Right lobe of liver (tissue), 6 donors: Measurements from ENCODE around the gene XPR1. TPM values are rescaled to one million over a fixed set of nuclear protein-coding genes. Genes with fewer than 3 reads are reported as not detected.

Experiments
- ATAC-seq, 4 donors: fragments of 200-7000 bp; cut with Tn5 transposase; one replicate each; pipeline ENCODE4 v1.9.1; 2020; ENCODE audit warnings: mild to moderate bottlenecking in 4 of 4, moderate library complexity in 4 of 4
- DNase-seq, 3 donors: peaks; one replicate each; pipeline ENCODE4 v3.0.0-alpha.2; 2020
- H3K27ac ChIP-seq, 3 donors: fragments of 200-600 bp; one replicate each; pipeline ENCODE4 v1.8.0; 2022
- H3K27me3 ChIP-seq, 2 donors: fragments of 200-600 bp; one replicate each; pipeline ENCODE4 v1.8.0; 2022
- H3K36me3 ChIP-seq, 4 donors: fragments of 200-600 bp; sonication (generic) in 1 of 4; one replicate each; pipeline versions ENCODE4 v1.5.1 to v1.8.0; 2017 to 2022; ENCODE audit warnings: control low read depth in 1 of 4
- H3K4me1 ChIP-seq, 4 donors: fragments of 200-600 bp; sonication (generic) in 1 of 4; one replicate each; pipeline versions ENCODE4 v1.5.1 to v1.8.0; 2017 to 2022; ENCODE audit warnings: control low read depth in 1 of 4
- H3K4me3 ChIP-seq, 3 donors: fragments of 200-600 bp; one replicate each; pipeline ENCODE4 v1.8.0; 2022
- H3K9me3 ChIP-seq, 4 donors: fragments of 200-600 bp; sonication (generic) in 1 of 4; one replicate each; pipeline versions ENCODE4 v1.5.1 to v1.8.0; 2017 to 2022; ENCODE audit warnings: control low read depth in 1 of 4
- POLR2A ChIP-seq: fragments of 450-650 bp; IDR thresholded peaks from one replicate; pipeline ENCODE4 v1.6.1; 2017; ENCODE audit warnings: antibody characterized with exemption, mild to moderate bottlenecking
- WGBS: methylation state at CpG from one replicate; pipeline ENCODE4 v1.1.6; 2018; ENCODE audit warnings: low coverage, low lambda C conversion rate; ENCODE audit not compliant: insufficient coverage; ENCODE audit errors: missing lambda C conversion rate; 5-methylcytosine and 5-hydroxymethylcytosine counted together
- intact Hi-C, 2 donors: fragments of 100-400 bp; cut with DNase I; formaldehyde crosslinking; loops; one replicate each; pipeline versions ENCODE4 v1.11.2 to v1.14.1; 2022
- total RNA-seq, 6 experiments: library from RNA; depleted of rRNA in 2 of 6; stranded (reverse); fragments of >200 nt in 2 of 6; fragmentation: NEBNext Ultra II Directional in 3 of 6; extraction: Animal tissue kit (Norgen Biotek cat#: 25700) in 3 of 6; gene quantifications; one replicate each; pipeline versions ENCODE4 v1.1.0 to v1.2.4, GENCODE V29; 2016 to 2023
- TF ChIP-seq, protein P1 (sequence below), 4 donors: fragments of 200-600 bp in 3 of 4; fragments of 450-650 bp in 1 of 4; IDR thresholded peaks; one replicate each; pipeline versions ENCODE4 v1.5.1 to v1.8.0; 2016 to 2022; ENCODE audit warnings: antibody characterized with exemption in 4 of 4, mild to moderate bottlenecking in 2 of 4
- donor health status: DM: no; HTN: yes; CAD: no.
- donor health status: DM: no; HTN: no; CAD: no.
- donor health status: DM: no; HTN: no; CAD: no.
- donor health status: DM: no; HTN: yes; CAD: no.
- donor health status: DM: no; HTN: yes; CAD: no.

XPR1 gene
- total RNA-seq, 6 experiments from 2014 or later: 5.9 to 10.0 (median 9.0) TPM

GRCh38 chr1:180842491-180843275, 210.9 kb downstream of the XPR1 start:
- Histone ChIP-seq H3K4me3 (no peak overlapping the region), H3K36me3 (no peaks in the 10 kb centered on the region), H3K9me3 (no peaks in the 10 kb centered on the region), H3K4me1 (no peaks in the 10 kb centered on the region), H3K27ac (no peak overlapping the region), H3K27me3 (no peaks in the 10 kb centered on the region)
- intact Hi-C loops: no loop called here
- WGBS: 78% methylated on average over 5 of the region's 5 CpGs
- no peak for ATAC-seq
- TF ChIP-seq POLR2A: no peak
- TF ChIP-seq, protein P1, sequence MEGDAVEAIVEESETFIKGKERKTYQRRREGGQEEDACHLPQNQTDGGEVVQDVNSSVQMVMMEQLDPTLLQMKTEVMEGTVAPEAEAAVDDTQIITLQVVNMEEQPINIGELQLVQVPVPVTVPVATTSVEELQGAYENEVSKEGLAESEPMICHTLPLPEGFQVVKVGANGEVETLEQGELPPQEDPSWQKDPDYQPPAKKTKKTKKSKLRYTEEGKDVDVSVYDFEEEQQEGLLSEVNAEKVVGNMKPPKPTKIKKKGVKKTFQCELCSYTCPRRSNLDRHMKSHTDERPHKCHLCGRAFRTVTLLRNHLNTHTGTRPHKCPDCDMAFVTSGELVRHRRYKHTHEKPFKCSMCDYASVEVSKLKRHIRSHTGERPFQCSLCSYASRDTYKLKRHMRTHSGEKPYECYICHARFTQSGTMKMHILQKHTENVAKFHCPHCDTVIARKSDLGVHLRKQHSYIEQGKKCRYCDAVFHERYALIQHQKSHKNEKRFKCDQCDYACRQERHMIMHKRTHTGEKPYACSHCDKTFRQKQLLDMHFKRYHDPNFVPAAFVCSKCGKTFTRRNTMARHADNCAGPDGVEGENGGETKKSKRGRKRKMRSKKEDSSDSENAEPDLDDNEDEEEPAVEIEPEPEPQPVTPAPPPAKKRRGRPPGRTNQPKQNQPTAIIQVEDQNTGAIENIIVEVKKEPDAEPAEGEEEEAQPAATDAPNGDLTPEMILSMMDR (IDR thresholded peaks at IDR 0.05): no peak
- no peak for DNase-seq

GRCh38 chr1:180845352-180845751, 213.5 kb downstream of the XPR1 start:
- TF ChIP-seq POLR2A: no peak
- TF ChIP-seq, protein P1 (IDR thresholded peaks at IDR 0.05): no peak
- no peak for ATAC-seq
- H3K27ac ChIP-seq: no peak overlapping the region
- no peak for DNase-seq
- no peaks in the 10 kb centered on the region for H3K4me1 ChIP-seq
- intact Hi-C loops: no loop called here
- H3K4me3 ChIP-seq: no peak overlapping the region
- no peaks in the 10 kb centered on the region for H3K36me3 ChIP-seq
- no peaks in the 10 kb centered on the region for H3K27me3 ChIP-seq
- 100% methylated on average over 1 of the region's 1 CpG for WGBS
- no peaks in the 10 kb centered on the region for H3K9me3 ChIP-seq

DNA sequence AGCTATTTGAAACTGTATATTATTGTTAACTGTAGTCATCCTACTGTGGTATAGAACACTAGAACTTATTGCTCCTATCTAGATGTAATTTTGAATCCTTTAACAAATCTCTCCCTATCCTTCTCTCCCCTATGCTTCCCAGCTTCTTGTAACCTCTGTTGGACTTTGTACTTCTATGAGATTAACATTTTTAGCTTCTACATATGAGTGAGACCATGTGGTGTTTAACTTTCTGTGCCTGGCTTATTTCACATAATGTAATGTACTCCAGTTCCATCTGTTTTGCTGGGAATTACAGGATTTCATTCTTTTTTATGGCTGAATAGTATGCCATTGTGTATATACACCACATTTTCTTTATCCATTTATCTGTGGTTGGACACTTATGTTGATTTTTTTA, 216.4 kb downstream of the XPR1 start:
- intact Hi-C loops: no loop called here
- no peaks in the 10 kb centered on the region for H3K27me3 ChIP-seq
- ATAC-seq: no peak
- TF ChIP-seq, protein P1 (IDR thresholded peaks at IDR 0.05): no peak
- no peak for TF ChIP-seq POLR2A
- no peak overlapping the region for H3K27ac ChIP-seq
- H3K4me1 ChIP-seq: no peaks in the 10 kb centered on the region
- DNase-seq: no peak
- H3K36me3 ChIP-seq: no peaks in the 10 kb centered on the region
- H3K9me3 ChIP-seq: no peaks in the 10 kb centered on the region
- H3K4me3 ChIP-seq: no peak overlapping the region

- H3K9me3 ChIP-seq: no peaks in the 10 kb centered on the region
- H3K27ac ChIP-seq: no peak overlapping the region
- TF ChIP-seq POLR2A: no peak
- TF ChIP-seq, protein P1 (IDR thresholded peaks at IDR 0.05): no peak
- no peak for ATAC-seq
- no peak for DNase-seq
- intact Hi-C loops: no loop called here
- 81% methylated on average over 6 of the region's 6 CpGs for WGBS
- no peaks in the 10 kb centered on the region for H3K36me3 ChIP-seq
- H3K4me3 ChIP-seq: no peak overlapping the region
- H3K27me3 ChIP-seq: no peaks in the 10 kb centered on the region
- no peaks in the 10 kb centered on the region for H3K4me1 ChIP-seq
Observed at GRCh38 chr1:180849031-180849775, 217.4 kb downstream of the XPR1 start.
